Superior temporal gyrus (tissue), 1 donor: ENCODE measurements around the gene ST6GAL1.

Experiments used
- DNase-seq: peaks from one replicate; pipeline ENCODE4 v3.0.0-alpha.2; 2016; ENCODE audit errors: extremely low spot score

ST6GAL1 gene

DNA sequence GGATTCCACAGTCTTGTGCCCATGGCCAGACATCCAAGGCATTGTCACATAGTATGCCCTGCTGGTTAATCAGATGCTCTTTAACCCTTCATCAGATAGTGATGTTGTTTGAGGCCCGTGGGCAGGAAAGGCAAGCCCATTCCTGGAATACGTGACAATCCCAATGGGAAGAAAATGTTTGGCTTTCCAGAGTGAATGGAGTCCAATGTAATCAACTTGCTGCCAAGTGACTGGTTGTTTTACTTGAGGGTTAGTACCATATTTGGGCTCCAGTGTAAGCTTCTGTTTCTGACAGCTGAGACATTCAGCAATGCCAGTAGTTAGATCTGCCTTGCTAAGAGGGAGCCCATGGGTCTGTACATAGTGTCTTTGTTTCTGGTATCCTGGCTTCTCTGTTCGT is 177.7 kb downstream of the ST6GAL1 start:
- no peak for DNase-seq

DNA sequence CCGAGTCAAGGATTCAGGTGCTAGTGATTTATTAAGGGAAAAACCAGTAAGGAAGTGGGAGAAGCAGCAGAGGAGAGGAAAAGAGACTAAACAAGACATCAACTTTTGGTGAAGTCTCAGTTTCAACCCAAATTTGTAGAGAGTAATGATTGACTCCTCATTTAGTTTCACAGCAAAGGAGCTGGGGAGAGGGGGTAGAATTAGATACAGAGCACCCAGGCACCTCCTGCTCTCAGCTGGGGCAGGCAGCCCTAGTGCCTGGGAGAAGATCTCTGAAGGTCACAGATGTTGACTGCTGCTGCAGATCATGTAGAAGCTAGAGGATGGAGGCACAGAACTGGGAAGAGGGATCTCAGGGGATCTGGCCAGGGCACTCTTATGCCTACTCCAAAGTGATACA is 179.8 kb downstream of the ST6GAL1 start:
- DNase-seq, result no peak

DNA sequence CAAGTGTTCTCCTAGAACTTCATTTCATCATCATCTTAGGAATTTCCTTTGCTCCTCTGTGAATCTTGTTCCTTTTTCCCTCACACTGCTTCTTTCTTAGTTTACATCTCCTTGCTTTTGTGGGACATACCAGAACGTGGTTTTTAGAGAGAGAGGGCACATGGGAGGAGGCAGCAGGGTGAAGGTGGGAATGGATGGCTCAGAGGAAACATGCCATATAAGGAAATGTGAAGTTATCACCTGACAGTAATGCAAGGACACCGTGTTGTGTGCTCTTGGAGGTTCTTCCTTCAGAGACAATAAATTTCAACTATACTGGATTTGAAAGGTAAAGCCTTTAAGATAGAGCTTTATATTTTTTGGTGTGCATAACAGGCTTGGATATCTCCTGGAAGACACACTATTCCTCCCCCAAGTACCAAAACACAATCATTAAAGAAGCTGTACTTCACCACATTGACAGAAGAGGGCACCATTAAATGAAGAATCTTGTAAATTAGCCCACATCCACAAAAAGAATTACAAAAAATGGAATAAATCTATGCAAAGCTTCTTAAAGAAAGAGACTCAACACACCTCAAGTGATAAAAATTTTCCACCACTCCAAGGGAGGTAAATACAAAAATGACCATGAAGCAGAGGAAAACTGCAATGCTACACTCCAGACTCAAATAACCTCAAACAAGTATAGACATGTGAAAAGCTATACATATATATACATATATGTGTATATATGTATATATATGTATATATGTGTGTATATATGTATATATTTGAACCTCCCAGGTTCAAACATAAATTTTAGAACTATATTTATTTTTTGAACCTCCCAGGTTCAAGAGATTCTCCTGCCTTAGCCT is 182.8 kb downstream of the ST6GAL1 start:
- peak; percentile 33 for DNase-seq

DNA sequence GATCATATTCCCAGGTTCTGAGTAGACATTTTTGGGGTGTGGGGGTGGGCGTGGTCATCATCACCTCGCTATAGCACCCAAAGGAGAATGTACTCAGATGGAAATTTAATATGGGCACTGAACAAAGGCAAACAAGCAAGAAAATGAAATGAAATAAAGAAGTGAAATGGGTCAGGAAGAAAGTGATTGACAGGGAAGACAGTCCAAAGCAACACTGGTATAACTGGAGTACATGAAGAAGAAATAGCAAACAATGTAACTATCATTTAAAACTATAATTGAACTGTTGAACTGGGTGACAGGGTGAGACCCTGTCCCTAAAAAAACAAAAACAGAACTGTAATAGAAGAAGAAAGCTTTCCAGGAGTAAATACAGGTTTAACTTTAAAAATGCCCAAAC is 184.2 kb downstream of the ST6GAL1 start:
- no peak for DNase-seq

DNA sequence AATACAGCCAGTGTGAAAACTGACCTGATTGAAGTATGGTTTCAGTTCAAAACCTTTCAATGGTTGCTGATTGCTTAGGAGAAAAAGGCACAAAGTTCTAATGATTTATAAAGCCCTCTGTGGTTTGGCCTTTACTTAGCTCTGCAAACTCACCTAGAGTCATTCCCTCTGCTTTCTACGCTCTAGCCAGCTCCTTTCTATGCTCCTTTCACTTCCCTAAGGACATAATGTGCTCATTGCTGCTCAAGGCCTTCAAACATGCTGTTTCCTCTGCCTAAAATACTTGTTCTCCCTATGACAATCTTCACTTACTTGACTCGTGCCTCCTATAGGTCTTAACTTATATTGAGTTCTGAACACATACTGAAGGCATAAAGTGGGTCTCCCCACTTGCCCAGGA is 190.0 kb downstream of the ST6GAL1 start:
- no peak for DNase-seq

DNA sequence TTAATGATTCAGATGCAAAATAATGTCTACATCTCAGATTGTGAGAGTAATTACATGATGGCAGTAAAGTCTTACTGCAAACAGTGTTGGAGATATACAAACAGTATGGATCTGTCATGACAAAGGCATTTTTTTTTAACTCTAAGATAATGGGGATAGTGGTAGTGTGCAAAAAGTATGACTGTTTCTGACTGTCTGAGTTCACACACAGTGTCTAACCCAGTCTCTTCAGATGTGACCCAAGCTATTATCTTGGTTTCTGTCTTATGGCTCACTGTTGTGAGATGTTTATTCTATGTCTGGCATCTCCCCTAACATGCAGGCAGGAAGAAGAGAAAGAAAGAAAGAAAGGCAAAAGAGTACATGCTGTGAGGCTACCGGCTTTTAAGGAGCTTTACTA is 191.9 kb downstream of the ST6GAL1 start:
- no peak for DNase-seq

DNA sequence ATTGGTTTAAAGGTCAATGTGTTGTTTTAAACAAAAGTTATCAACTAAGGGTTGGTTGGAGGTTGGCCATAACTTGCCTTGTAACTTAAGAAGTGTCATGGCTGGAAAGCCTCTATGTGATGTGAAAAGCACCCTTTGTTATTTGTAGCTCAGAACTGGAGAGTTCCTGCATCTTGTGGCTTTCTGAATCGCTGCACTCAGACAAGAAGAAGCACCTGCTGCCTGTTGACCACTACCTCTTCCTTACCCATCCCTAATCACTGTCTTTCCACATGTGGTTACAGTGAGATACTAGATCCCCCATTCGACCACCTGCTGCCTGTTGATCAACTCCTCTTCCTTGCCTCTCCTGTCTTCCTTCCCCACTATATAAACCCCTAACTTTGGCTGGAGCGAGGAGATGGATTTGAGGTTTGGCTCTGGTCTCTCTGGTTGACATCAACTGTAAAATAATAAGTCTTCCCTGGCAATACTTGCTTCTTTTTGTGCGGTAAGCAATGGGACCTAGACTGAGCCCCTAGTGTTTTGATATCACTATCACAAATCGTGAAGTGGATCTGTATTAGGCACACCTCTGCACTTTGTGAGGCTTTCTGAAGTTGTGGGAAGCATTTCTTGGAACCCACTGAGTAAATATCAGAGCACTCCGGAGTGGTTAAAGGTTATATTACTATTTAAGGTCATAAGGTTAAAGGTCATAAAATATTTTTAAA is 195.1 kb downstream of the ST6GAL1 start:
- no peak for DNase-seq
